HCT116 (cell line): ENCODE measurements around the gene MMP25. TPM values are rescaled to one million over a fixed set of nuclear protein-coding genes. Genes with fewer than 3 reads are reported as not detected.

Experiments
- ATAC-seq: fragments of 200-7000 bp; cut with Tn5 transposase; 2 replicates; pipeline ENCODE4 v1.9.1; 2020; ENCODE audit warnings: mild to moderate bottlenecking, moderate library complexity
- BruUV-seq: library from RNA; stranded (reverse); fragments of 400-500 nt; replicated peaks from 2 replicates; lab custom pipeline; 2021; lab: Mats Ljungman, UMichigan
- CTCF ChIA-PET: fragments of 300-600 bp; sonication (Branson Sonifier 250); formaldehyde crosslinking; loops from one replicate; lab custom pipeline; 2021; ENCODE audit warnings: antibody characterized with exemption; lab: Charles Lee
- POLR2A ChIA-PET: fragments of 300-600, 350-600 bp; sonication (Branson Sonifier 250); formaldehyde crosslinking; loops from one replicate; lab custom pipeline; 2021; ENCODE audit warnings: antibody characterized with exemption; lab: Charles Lee
- RAD21 ChIA-PET, 2 experiments: fragments of 300-600 bp; sonication (Branson Sonifier 250); formaldehyde crosslinking; loops; one replicate each; lab custom pipeline; 2023; ENCODE audit warnings: low total read pairs in 2 of 2; ENCODE audit not compliant: uncharacterized antibody in 2 of 2, unreplicated experiment in 2 of 2, low non-redundant PET in 1 of 2; lab: Charles Lee
- DNase-seq: peaks from one replicate; pipeline ENCODE4 v3.0.0-alpha.2; 2010; ENCODE audit warnings: low read depth, low spot score
- H2AFZ ChIP-seq: fragments of 200-600 bp; shearing (Covaris generic), sonication (generic); 2 replicates; pipeline ENCODE4 v1.6.1; 2017; ENCODE audit warnings: low read depth, mixed run types, mixed read lengths, antibody characterized with exemption, low read length; ENCODE audit not compliant: poor library complexity, severe bottlenecking
- H3K27ac ChIP-seq: 2 replicates; pipeline ENCODE4 v1.5.1; 2012; ENCODE audit warnings: low read depth, low read length
- H3K27me3 ChIP-seq: fragments of 200-600 bp; sonication (generic); 2 replicates; pipeline ENCODE4 v1.6.1; 2016; ENCODE audit warnings: mixed run types, low read length, mixed read lengths; ENCODE audit not compliant: insufficient read depth
- H3K36me3 ChIP-seq, 2 experiments: fragments of 200-500 bp in 1 of 2; fragments of 200-600 bp in 1 of 2; sonication (Bioruptor generic) in 1 of 2; sonication (generic) in 1 of 2; 2 replicates each; pipeline versions ENCODE4 v1.5.1 to v1.6.1; 2014 to 2016; ENCODE audit warnings: low read length in 2 of 2, inconsistent platforms in 1 of 2, mixed read lengths in 1 of 2, mixed run types in 1 of 2; ENCODE audit not compliant: insufficient read depth in 2 of 2, control insufficient read depth in 1 of 2
- H3K4me1 ChIP-seq, 2 experiments: fragments of 200-600 bp in 1 of 2; sonication (generic) in 1 of 2; 2 replicates each; pipeline versions ENCODE4 v1.5.1 to v1.6.1; 2012 to 2017; ENCODE audit warnings: low read length in 2 of 2, inconsistent platforms in 1 of 2, mild to moderate bottlenecking in 1 of 2, mixed read lengths in 1 of 2, mixed run types in 1 of 2, moderate library complexity in 1 of 2; ENCODE audit not compliant: insufficient read depth in 2 of 2, control insufficient read depth in 1 of 2
- H3K4me2 ChIP-seq: fragments of 200-600 bp; sonication (generic); 2 replicates; pipeline ENCODE4 v1.6.1; 2017; ENCODE audit warnings: mixed run types, low read length, mixed read lengths
- H3K4me3 ChIP-seq, 2 experiments: fragments of 200-600 bp in 1 of 2; sonication (generic) in 1 of 2; replicated peaks in 1 of 2; 2 replicates each; pipeline ENCODE4 v1.5.1; 2011 to 2016; ENCODE audit warnings: low read length in 2 of 2, control low read depth in 1 of 2, low read depth in 1 of 2, mild to moderate bottlenecking in 1 of 2, mixed read lengths in 1 of 2, mixed run types in 1 of 2
- H3K79me2 ChIP-seq: fragments of 200-600 bp; sonication (generic); 2 replicates; pipeline ENCODE4 v1.6.1; 2017; ENCODE audit warnings: mild to moderate bottlenecking, mixed run types, low read length, moderate library complexity, mixed read lengths; ENCODE audit not compliant: insufficient read depth
- H3K9ac ChIP-seq: fragments of 200-600 bp; sonication (generic); 2 replicates; pipeline ENCODE4 v1.6.1; 2016; ENCODE audit warnings: low read length, mixed read lengths
- H3K9me2 ChIP-seq: fragments of 200-600 bp; sonication (generic), shearing (Covaris generic); 2 replicates; pipeline ENCODE4 v1.6.1; 2017; ENCODE audit warnings: mixed run types, mild to moderate bottlenecking, moderate library complexity; ENCODE audit not compliant: insufficient read depth
- H3K9me3 ChIP-seq, 2 experiments: fragments of 200-500 bp in 1 of 2; fragments of 200-600 bp in 1 of 2; sonication (Bioruptor generic) in 1 of 2; sonication (generic) in 1 of 2; 2 replicates each; pipeline ENCODE4 v1.6.1; 2014 to 2017; ENCODE audit warnings: low read length in 2 of 2, mixed read lengths in 2 of 2, inconsistent platforms in 1 of 2, low read depth in 1 of 2, mild to moderate bottlenecking in 1 of 2, mixed run types in 1 of 2, moderate library complexity in 1 of 2; ENCODE audit not compliant: control insufficient read depth in 1 of 2, insufficient read depth in 1 of 2
- H4K20me1 ChIP-seq: fragments of 200-600 bp; sonication (generic), shearing (Covaris generic); 2 replicates; pipeline ENCODE4 v1.6.1; 2017; ENCODE audit warnings: mixed run types, mild to moderate bottlenecking, moderate library complexity; ENCODE audit not compliant: insufficient read depth
- EGR1 ChIP-seq: IDR thresholded peaks from 2 replicates; pipeline ENCODE4 v1.6.1; 2012; ENCODE audit warnings: low read depth
- POLR2A ChIP-seq: IDR thresholded peaks from 2 replicates; pipeline ENCODE4 v1.7.0; 2011; ENCODE audit warnings: borderline replicate concordance; ENCODE audit not compliant: insufficient read depth, insufficient read length; ENCODE audit errors: extremely low read depth
- POLR2AphosphoS5 ChIP-seq: IDR thresholded peaks from 2 replicates; pipeline ENCODE4 v1.6.1; 2011; ENCODE audit warnings: mild to moderate bottlenecking, low read depth, low read length, moderate library complexity
- SRF ChIP-seq: IDR thresholded peaks from 2 replicates; pipeline ENCODE4 v1.6.1; 2012; ENCODE audit warnings: low read depth
- intact Hi-C: fragments of 100-400 bp; cut with micrococcal nuclease; formaldehyde crosslinking; loops from 2 replicates; pipeline ENCODE4 v1.10.0; 2022
- total RNA-seq: library from RNA; stranded (reverse); gene quantifications from one replicate; pipeline ENCODE4 v1.2.1, GENCODE V29; 2021; ENCODE audit not compliant: unreplicated experiment
- TF ChIP-seq, protein P1 (sequence below), 3 experiments: fragments of 200-600 bp in 1 of 3; sonication (generic) in 1 of 3; IDR thresholded peaks in 2 of 3; conservative IDR thresholded peaks in 1 of 3; 2 replicates each; pipeline ENCODE4 v1.5.1; 2012 to 2017; ENCODE audit warnings: low read depth in 2 of 3, low read length in 2 of 3, antibody characterized with exemption in 1 of 3, borderline replicate concordance in 1 of 3, control low read depth in 1 of 3, mild to moderate bottlenecking in 1 of 3, mixed read lengths in 1 of 3, mixed run types in 1 of 3, moderate library complexity in 1 of 3; ENCODE audit not compliant: insufficient read depth in 1 of 3
- TF ChIP-seq, protein P2 (sequence below): IDR thresholded peaks from 2 replicates; pipeline ENCODE4 v1.6.1; 2011; ENCODE audit warnings: mild to moderate bottlenecking, low read length, moderate library complexity; ENCODE audit not compliant: insufficient replicate concordance; ENCODE audit errors: extremely low read depth

Gene MMP25
- total RNA-seq, 1 experiment from 2014 or later, result 2.5 TPM

DNA sequence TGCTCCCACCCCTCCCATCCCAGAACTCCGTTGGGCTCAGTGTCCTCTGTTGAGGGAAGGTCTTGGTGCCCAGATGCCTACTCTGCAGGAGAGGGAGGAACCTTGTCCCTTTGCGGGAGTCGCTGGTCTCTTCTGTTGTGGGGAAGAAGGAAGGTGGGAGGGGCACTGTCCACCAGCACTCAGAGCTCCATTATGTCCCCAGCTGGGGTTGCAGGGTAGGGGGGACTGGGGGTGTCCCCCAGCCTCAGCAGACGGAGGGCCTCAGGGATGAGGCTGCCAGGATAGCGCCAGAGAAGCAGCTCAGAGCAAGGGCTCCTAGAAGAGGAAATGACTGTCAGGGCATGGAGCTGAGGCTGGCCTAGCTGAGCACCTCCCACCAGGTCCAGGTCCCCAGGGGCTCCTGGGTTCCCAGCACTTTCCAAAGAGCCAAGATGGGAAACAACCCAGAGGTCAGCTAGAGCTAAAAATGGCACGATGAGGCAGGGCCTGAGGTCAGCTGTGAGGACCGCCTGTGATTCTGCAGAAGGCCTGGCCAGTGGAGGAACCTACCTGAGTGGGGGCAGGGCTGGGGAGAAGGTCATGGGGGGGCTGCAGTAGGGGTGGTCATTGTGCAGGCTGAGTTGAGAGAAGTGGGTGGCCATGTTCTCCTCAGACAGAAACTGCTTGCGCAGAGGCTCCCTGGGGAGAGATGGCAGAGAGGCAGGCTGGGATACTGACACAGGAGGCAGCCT is 23.5 kb upstream of the MMP25 start:
- Histone ChIP-seq H2AFZ (no peak overlapping the region), H3K9me2 (no peaks in the 10 kb centered on the region), H3K79me2 (peaks cover 26% of the 10 kb centered on the region; the same call in 1 of the 2 replicates), H3K4me1 (peaks cover 29 to 64% of the 10 kb centered on the region in 2 experiments), H3K9me3 (no peaks in the 10 kb centered on the region), H3K27ac (peak overlapping the region; percentile 100), H3K36me3 (peaks cover 8 to 32% of the 10 kb centered on the region in 2 experiments; a peak in 2 of 4 replicates), H3K9ac (peak overlapping the region; percentile 99), H3K4me2 (peak overlapping the region; percentile 86)
- DNase-seq (no peak), ATAC-seq (peak; percentile 0)
- ChIA-PET POLR2A (interaction anchor here (0.7 to 8.2 kb wide), 13 partner anchors 8 to 867 kb away, joined by 3 to 188 read pairs (median 5); partner anchors contain the start of genes KREMEN2, TRAF7 and ZNF213), CTCF (interaction anchor here (1.1 to 6.1 kb wide), 7 partner anchors 9 to 40 kb away, joined by 3 to 39 read pairs (median 5); partner anchors contain the start of gene CLDN9), RAD21 (interaction anchor here in 1 of 2 experiments (1.0 kb wide), 1 partner anchor 19 kb away, joined by 3 read pairs; no protein-coding TSS in a partner anchor)
- BruUV-seq, result TSS peak; percentile 53
- intact Hi-C loops, result loop anchor here (5.0 kb wide), 2 partner anchors 41 to 866 kb away; partner anchors contain the start of genes PKMYT1 and TRAF7
- TF ChIP-seq, protein P1, sequence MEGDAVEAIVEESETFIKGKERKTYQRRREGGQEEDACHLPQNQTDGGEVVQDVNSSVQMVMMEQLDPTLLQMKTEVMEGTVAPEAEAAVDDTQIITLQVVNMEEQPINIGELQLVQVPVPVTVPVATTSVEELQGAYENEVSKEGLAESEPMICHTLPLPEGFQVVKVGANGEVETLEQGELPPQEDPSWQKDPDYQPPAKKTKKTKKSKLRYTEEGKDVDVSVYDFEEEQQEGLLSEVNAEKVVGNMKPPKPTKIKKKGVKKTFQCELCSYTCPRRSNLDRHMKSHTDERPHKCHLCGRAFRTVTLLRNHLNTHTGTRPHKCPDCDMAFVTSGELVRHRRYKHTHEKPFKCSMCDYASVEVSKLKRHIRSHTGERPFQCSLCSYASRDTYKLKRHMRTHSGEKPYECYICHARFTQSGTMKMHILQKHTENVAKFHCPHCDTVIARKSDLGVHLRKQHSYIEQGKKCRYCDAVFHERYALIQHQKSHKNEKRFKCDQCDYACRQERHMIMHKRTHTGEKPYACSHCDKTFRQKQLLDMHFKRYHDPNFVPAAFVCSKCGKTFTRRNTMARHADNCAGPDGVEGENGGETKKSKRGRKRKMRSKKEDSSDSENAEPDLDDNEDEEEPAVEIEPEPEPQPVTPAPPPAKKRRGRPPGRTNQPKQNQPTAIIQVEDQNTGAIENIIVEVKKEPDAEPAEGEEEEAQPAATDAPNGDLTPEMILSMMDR (IDR thresholded peaks at IDR 0.05 in 2 of 3, conservative IDR thresholded peaks at IDR 0.05 in 1 of 3; ENCODE audit: borderline replicate concordance in 1 of 3, insufficient read depth in 1 of 3, low read depth in 2 of 3, low read length in 2 of 3), result no peak
- TF ChIP-seq POLR2A (no peak), SRF (no peak), EGR1 (no peak), POLR2AphosphoS5 (peak; percentile 89)
- TF ChIP-seq, protein P2, sequence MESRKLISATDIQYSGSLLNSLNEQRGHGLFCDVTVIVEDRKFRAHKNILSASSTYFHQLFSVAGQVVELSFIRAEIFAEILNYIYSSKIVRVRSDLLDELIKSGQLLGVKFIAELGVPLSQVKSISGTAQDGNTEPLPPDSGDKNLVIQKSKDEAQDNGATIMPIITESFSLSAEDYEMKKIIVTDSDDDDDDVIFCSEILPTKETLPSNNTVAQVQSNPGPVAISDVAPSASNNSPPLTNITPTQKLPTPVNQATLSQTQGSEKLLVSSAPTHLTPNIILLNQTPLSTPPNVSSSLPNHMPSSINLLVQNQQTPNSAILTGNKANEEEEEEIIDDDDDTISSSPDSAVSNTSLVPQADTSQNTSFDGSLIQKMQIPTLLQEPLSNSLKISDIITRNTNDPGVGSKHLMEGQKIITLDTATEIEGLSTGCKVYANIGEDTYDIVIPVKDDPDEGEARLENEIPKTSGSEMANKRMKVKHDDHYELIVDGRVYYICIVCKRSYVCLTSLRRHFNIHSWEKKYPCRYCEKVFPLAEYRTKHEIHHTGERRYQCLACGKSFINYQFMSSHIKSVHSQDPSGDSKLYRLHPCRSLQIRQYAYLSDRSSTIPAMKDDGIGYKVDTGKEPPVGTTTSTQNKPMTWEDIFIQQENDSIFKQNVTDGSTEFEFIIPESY, result peak; percentile 10
- TF ChIP-seq, all 23 proteins: peak for 2
- Histone ChIP-seq H4K20me1 (no peaks in the 10 kb centered on the region), H3K4me3 (peak overlapping the region; percentile 94 to 95), H3K27me3 (no peaks in the 10 kb centered on the region)
